Cardiac septum (tissue), 1 donor: ENCODE measurements around the gene ZKSCAN1. TPM values are rescaled to one million over a fixed set of nuclear protein-coding genes. Genes with fewer than 3 reads are reported as not detected.
A peak's percentile ranks its signal among the peaks of the same experiment; 100 is the strongest.

ENCODE experiments used
- DNase-seq: peaks from one replicate; pipeline ENCODE4 v3.0.0-alpha.2; 2020; ENCODE audit warnings: low spot score
- intact Hi-C: fragments of 100-400 bp; cut with DNase I; formaldehyde crosslinking; loops from one replicate; pipeline ENCODE4 v1.14.0; 2022
- total RNA-seq: library from RNA; stranded (reverse); fragmentation: NEBNext Ultra II Directional; extraction: Animal tissue kit (Norgen Biotek cat#: 25700); gene quantifications from one replicate; pipeline ENCODE4 v1.2.1, GENCODE V29; 2021
- donor health status: DM: no; HTN: no; CAD: no.

The ZKSCAN1 gene
- total RNA-seq, 1 donor from 2014 or later, result 52.3 TPM

- intact Hi-C loops, result no loop called here
- DNase-seq, result no peak
Observed at GRCh38 chr7:100024020-100024619, 8.7 kb downstream of the ZKSCAN1 start.

- intact Hi-C loops, result no loop called here
- DNase-seq, result peak; percentile 6
Observed at GRCh38 chr7:100027197-100027596, 11.8 kb downstream of the ZKSCAN1 start.

- intact Hi-C loops, result no loop called here
Observed at GRCh38 chr7:100029596-100029995, 14.2 kb downstream of the ZKSCAN1 start.

GRCh38 chr7:100033526-100033925 lies 18.1 kb downstream of the ZKSCAN1 start:
- intact Hi-C loops, result no loop called here
- no peak for DNase-seq

More at GRCh38 chr7:100029596-100029995, 14.2 kb downstream of the ZKSCAN1 start:
- DNase-seq, result no peak

GRCh38 chr7:100034871-100035510 lies 19.6 kb downstream of the ZKSCAN1 start:
- intact Hi-C loops, result no loop called here
- no peak for DNase-seq

- intact Hi-C loops, result no loop called here
- DNase-seq, result no peak
Observed at GRCh38 chr7:100035876-100036275, 20.5 kb downstream of the ZKSCAN1 start.

GRCh38 chr7:100038326-100038725 lies 22.9 kb downstream of the ZKSCAN1 start:
- no peak for DNase-seq
- intact Hi-C loops, result no loop called here

- intact Hi-C loops, result no loop called here
- no peak for DNase-seq
Observed at GRCh38 chr7:100040575-100040974, 25.2 kb downstream of the ZKSCAN1 start.

GRCh38 chr7:100044718-100045117 lies 29.3 kb downstream of the ZKSCAN1 start:
- intact Hi-C loops, result no loop called here
- no peak for DNase-seq

- intact Hi-C loops, result no loop called here
- no peak for DNase-seq
Observed at GRCh38 chr7:100048680-100049079, 33.3 kb downstream of the ZKSCAN1 start.

GRCh38 chr7:100049441-100050291 lies 34.3 kb downstream of the ZKSCAN1 start, which contains the start of gene ZSCAN21:
ZSCAN21 (plus strand) TSS chr7:100049774; CDS start chr7:100057007, 7,233 bp downstream.
- intact Hi-C loops, result no loop called here
- peak; percentile 93 for DNase-seq

- intact Hi-C loops, result no loop called here
- DNase-seq, result no peak
Observed at GRCh38 chr7:100051611-100052010, 36.2 kb downstream of the ZKSCAN1 start.

GRCh38 chr7:100053215-100053614 lies 37.8 kb downstream of the ZKSCAN1 start:
- intact Hi-C loops, result no loop called here
- DNase-seq, result no peak

- no peak for DNase-seq
- intact Hi-C loops, result no loop called here
Observed at GRCh38 chr7:100057006-100057405, 41.6 kb downstream of the ZKSCAN1 start.

GRCh38 chr7:100059251-100059739 lies 43.9 kb downstream of the ZKSCAN1 start:
- intact Hi-C loops, result no loop called here
- no peak for DNase-seq

- DNase-seq, result no peak
- intact Hi-C loops, result no loop called here
Observed at GRCh38 chr7:100061518-100062193, 46.3 kb downstream of the ZKSCAN1 start.

GRCh38 chr7:100063376-100063775 lies 48.0 kb downstream of the ZKSCAN1 start:
- intact Hi-C loops, result no loop called here
- DNase-seq, result no peak

- no peak for DNase-seq
- intact Hi-C loops, result no loop called here
Observed at GRCh38 chr7:100064162-100064561, 48.8 kb downstream of the ZKSCAN1 start.

GRCh38 chr7:100065452-100066186 lies 50.2 kb downstream of the ZKSCAN1 start:
- intact Hi-C loops, result no loop called here
- no peak for DNase-seq
